NCI-H1694 treated with DMSO at 0.1 percent for 48 hours (cell line): ENCODE measurements around the gene DDX50.
A peak's percentile ranks its signal among the peaks of the same experiment; 100 is the strongest.
"Not testable (repeated sequence)": the region's sequence is repeated elsewhere in the genome, so short reads cannot be mapped to it uniquely, and the experiment has no call there.

Experiments
- DNase-seq: peaks from one replicate; lab custom pipeline; 2025; lab: John Stamatoyannopoulos, UW

The DDX50 gene

GRCh38 chr10:68902382-68902781 lies 1.3 kb downstream of the DDX50 start:
- no peak for DNase-seq

GRCh38 chr10:68924593-68924992 lies 23.5 kb downstream of the DDX50 start:
- DNase-seq = no peak

- no peak for DNase-seq
Observed at GRCh38 chr10:68925489-68925888, 24.4 kb downstream of the DDX50 start.

GRCh38 chr10:68929157-68929556 lies 28.0 kb downstream of the DDX50 start:
- not testable (repeated sequence) for DNase-seq

- DNase-seq = not testable (repeated sequence)
Observed at GRCh38 chr10:68929888-68930287, 28.8 kb downstream of the DDX50 start.

GRCh38 chr10:68932860-68933259 lies 31.7 kb downstream of the DDX50 start:
- not testable (repeated sequence) for DNase-seq

GRCh38 chr10:68934994-68935393 lies 33.9 kb downstream of the DDX50 start:
- no peak for DNase-seq

GRCh38 chr10:68938117-68938516 lies 37.0 kb downstream of the DDX50 start:
- DNase-seq = no peak

GRCh38 chr10:68938884-68939283 lies 37.8 kb downstream of the DDX50 start:
- no peak for DNase-seq

GRCh38 chr10:68940917-68941316 lies 39.8 kb downstream of the DDX50 start:
- not testable (repeated sequence) for DNase-seq

GRCh38 chr10:68950598-68950997 lies 49.5 kb downstream of the DDX50 start:
- DNase-seq = no peak

GRCh38 chr10:68954904-68955303 lies 53.8 kb downstream of the DDX50 start:
- no peak for DNase-seq

GRCh38 chr10:68955355-68955831 lies 54.3 kb downstream of the DDX50 start:
- DNase-seq = no peak

- DNase-seq = peak; percentile 88
Observed at GRCh38 chr10:68955832-68956532, 54.9 kb downstream of the DDX50 start, which contains the start of gene DDX21. Gene DDX21, plus strand, starts transcription at chr10:68956170. Its CDS starts 56 bp downstream, at chr10:68956226.

GRCh38 chr10:68957284-68957615 lies 56.1 kb downstream of the DDX50 start:
- no peak for DNase-seq

GRCh38 chr10:68957654-68958053 lies 56.5 kb downstream of the DDX50 start:
- DNase-seq = no peak

- DNase-seq = no peak
Observed at GRCh38 chr10:68959695-68960527, 58.8 kb downstream of the DDX50 start.

GRCh38 chr10:68963151-68963550 lies 62.0 kb downstream of the DDX50 start:
- no peak for DNase-seq

- DNase-seq = no peak
Observed at GRCh38 chr10:68973975-68974374, 72.9 kb downstream of the DDX50 start.

- not testable (repeated sequence) for DNase-seq
Observed at GRCh38 chr10:68975936-68976473, 74.9 kb downstream of the DDX50 start.

- DNase-seq = not testable (repeated sequence)
Observed at GRCh38 chr10:68979738-68980137, 78.6 kb downstream of the DDX50 start.

GRCh38 chr10:68981074-68981473 lies 80.0 kb downstream of the DDX50 start:
- DNase-seq = no peak

- DNase-seq = no peak
Observed at GRCh38 chr10:68982389-68982788, 81.3 kb downstream of the DDX50 start.
